ENCODE data around the gene CCZ1.
"Not testable (repeated sequence)": the region's sequence is repeated elsewhere in the genome, so short reads cannot be mapped to it uniquely, and the experiment has no call there.

The CCZ1 gene

GRCh38 chr7:5898480-5899224, at the start of gene CCZ1:
CCZ1 (plus strand) TSS chr7:5898733; CDS start chr7:5898800, 67 bp downstream.
- DNase-seq (ENCODE audit: low read depth in 2 of 3, low spot score in 2 of 3) = peak; percentile 25 to 70 (median 44)

GRCh38 chr7:5850944-5851343, 47.6 kb upstream of the CCZ1 start:
- DNase-seq (ENCODE audit: low read depth in 2 of 3, low spot score in 2 of 3) = no peak

- DNase-seq (ENCODE audit: low read depth in 2 of 3, low spot score in 2 of 3) = no peak
These were observed 43.8 kb upstream of the CCZ1 start for GRCh38 chr7:5854738-5855137.

- DNase-seq (ENCODE audit: low read depth in 2 of 3, low spot score in 2 of 3) = not testable (repeated sequence)
These were observed 41.4 kb upstream of the CCZ1 start for GRCh38 chr7:5857041-5857575.

- DNase-seq (ENCODE audit: low read depth in 2 of 3, low spot score in 2 of 3) = not testable (repeated sequence)
These were observed 40.0 kb upstream of the CCZ1 start for GRCh38 chr7:5858494-5858893.

GRCh38 chr7:5861281-5861680, 37.3 kb upstream of the CCZ1 start:
- DNase-seq (ENCODE audit: low read depth in 2 of 3, low spot score in 2 of 3) = not testable (repeated sequence)

- not testable (repeated sequence) for DNase-seq (ENCODE audit: low read depth in 2 of 3, low spot score in 2 of 3)
These were observed 35.7 kb upstream of the CCZ1 start for GRCh38 chr7:5862753-5863366.

GRCh38 chr7:5865279-5865931, 33.1 kb upstream of the CCZ1 start:
- not testable (repeated sequence) for DNase-seq (ENCODE audit: low read depth in 2 of 3, low spot score in 2 of 3)

GRCh38 chr7:5867060-5867459, 31.5 kb upstream of the CCZ1 start:
- DNase-seq (ENCODE audit: low read depth in 2 of 3, low spot score in 2 of 3) = no peak

- DNase-seq (ENCODE audit: low read depth in 2 of 3, low spot score in 2 of 3) = not testable (repeated sequence)
These were observed 29.6 kb upstream of the CCZ1 start for GRCh38 chr7:5868928-5869341.

GRCh38 chr7:5869691-5870090, 28.8 kb upstream of the CCZ1 start:
- DNase-seq (ENCODE audit: low read depth in 2 of 3, low spot score in 2 of 3) = no peak

- DNase-seq (ENCODE audit: low read depth in 2 of 3, low spot score in 2 of 3) = no peak
These were observed 28.2 kb upstream of the CCZ1 start for GRCh38 chr7:5870311-5870710.

GRCh38 chr7:5872326-5872725, 26.2 kb upstream of the CCZ1 start:
- no peak for DNase-seq (ENCODE audit: low read depth in 2 of 3, low spot score in 2 of 3)

GRCh38 chr7:5879591-5879990, 18.9 kb upstream of the CCZ1 start:
- not testable (repeated sequence) for DNase-seq (ENCODE audit: low read depth in 2 of 3, low spot score in 2 of 3)

- DNase-seq (ENCODE audit: low read depth in 2 of 3, low spot score in 2 of 3) = not testable (repeated sequence)
These were observed 18.4 kb upstream of the CCZ1 start for GRCh38 chr7:5880106-5880505.

- DNase-seq (ENCODE audit: low read depth in 2 of 3, low spot score in 2 of 3) = not testable (repeated sequence)
These were observed 14.1 kb upstream of the CCZ1 start for GRCh38 chr7:5884431-5884830.

GRCh38 chr7:5888021-5888420, 10.5 kb upstream of the CCZ1 start:
- DNase-seq (ENCODE audit: low read depth in 2 of 3, low spot score in 2 of 3) = not testable (repeated sequence)

- not testable (repeated sequence) for DNase-seq (ENCODE audit: low read depth in 2 of 3, low spot score in 2 of 3)
These were observed 8.3 kb upstream of the CCZ1 start for GRCh38 chr7:5890244-5890643.

- no peak for DNase-seq (ENCODE audit: low read depth in 2 of 3, low spot score in 2 of 3)
These were observed 6.0 kb upstream of the CCZ1 start for GRCh38 chr7:5892498-5892897.

GRCh38 chr7:5897369-5897919, 1.1 kb upstream of the CCZ1 start:
- not testable (repeated sequence) for DNase-seq (ENCODE audit: low read depth in 2 of 3, low spot score in 2 of 3)

- not testable (repeated sequence) for DNase-seq (ENCODE audit: low read depth in 2 of 3, low spot score in 2 of 3)
These were observed 4.5 kb downstream of the CCZ1 start for GRCh38 chr7:5903002-5903401.

Data from activated CD8-positive, alpha-beta memory T cell treated with anti-CD3 and anti-CD28 coated beads for 48 hours (primary cell).